GM23338 (cell line): Measurements from ENCODE around the gene STK38. TPM values are rescaled to one million over a fixed set of nuclear protein-coding genes. Genes with fewer than 3 reads are reported as not detected.

Source experiments
- ATAC-seq: fragments of 200-7000 bp; cut with Tn5 transposase; 3 replicates; pipeline ENCODE4 v1.9.1; 2020
- DNase-seq: peaks from one replicate; pipeline ENCODE4 v3.0.0-alpha.2; 2015; ENCODE audit warnings: low spot score
- H2AFZ ChIP-seq: fragments of 200-600 bp; sonication (generic); 2 replicates; pipeline ENCODE4 v1.8.0; 2016; ENCODE audit warnings: antibody characterized with exemption, mild to moderate bottlenecking, moderate library complexity
- H3F3A ChIP-seq: fragments of 200-600 bp; sonication (generic); replicated peaks from 2 replicates; pipeline ENCODE4 v1.8.0; 2017; ENCODE audit warnings: antibody characterized with exemption, mixed run types, low read depth
- H3K27ac ChIP-seq: fragments of 200-600 bp; sonication (generic); 2 replicates; pipeline ENCODE4 v1.6.1; 2016; ENCODE audit warnings: low read depth
- H3K27me3 ChIP-seq: fragments of 200-600 bp; sonication (generic); 2 replicates; pipeline ENCODE4 v1.8.0; 2016; ENCODE audit warnings: mild to moderate bottlenecking, mixed run types, moderate library complexity; ENCODE audit not compliant: insufficient read depth
- H3K36me3 ChIP-seq: fragments of 200-600 bp; sonication (generic); 2 replicates; pipeline ENCODE4 v1.8.0; 2016; ENCODE audit warnings: mild to moderate bottlenecking; ENCODE audit not compliant: insufficient read depth
- H3K4me1 ChIP-seq: fragments of 200-600 bp; sonication (generic); 2 replicates; pipeline ENCODE4 v1.8.0; 2016; ENCODE audit warnings: mild to moderate bottlenecking, moderate library complexity; ENCODE audit not compliant: insufficient read depth
- H3K4me2 ChIP-seq: fragments of 200-600 bp; sonication (generic); 2 replicates; pipeline ENCODE4 v1.7.1; 2017; ENCODE audit warnings: mixed run types
- H3K4me3 ChIP-seq: fragments of 200-600 bp; sonication (generic); 2 replicates; pipeline ENCODE4 v1.6.1; 2016; ENCODE audit warnings: mixed run types
- H3K79me2 ChIP-seq: fragments of 200-600 bp; sonication (generic); replicated peaks from 2 replicates; pipeline ENCODE4 v1.8.0; 2017; ENCODE audit warnings: mild to moderate bottlenecking; ENCODE audit not compliant: insufficient read depth
- H3K9me2 ChIP-seq: fragments of 200-600 bp; sonication (generic); 2 replicates; pipeline ENCODE4 v1.8.0; 2017; ENCODE audit not compliant: insufficient read depth
- H4K20me1 ChIP-seq: fragments of 200-600 bp; sonication (generic); replicated peaks from 2 replicates; pipeline ENCODE4 v1.8.0; 2017; ENCODE audit warnings: mild to moderate bottlenecking; ENCODE audit not compliant: insufficient read depth
- H3K27ac Mint-ChIP-seq: 2 replicates; pipeline ENCODE4 v1.8.0; 2020; ENCODE audit warnings: inconsistent platforms, mild to moderate bottlenecking, moderate library complexity, mixed read lengths
- H3K27me3 Mint-ChIP-seq: 3 replicates; pipeline ENCODE4 v1.8.0; 2022; ENCODE audit warnings: low read depth, mild to moderate bottlenecking, moderate library complexity, mixed read lengths, inconsistent platforms; ENCODE audit not compliant: insufficient read depth, poor library complexity
- H3K36me3 Mint-ChIP-seq: 3 replicates; pipeline ENCODE4 v1.8.0; 2021; ENCODE audit warnings: low read depth, mild to moderate bottlenecking, inconsistent platforms, moderate library complexity, mixed read lengths
- H3K4me1 Mint-ChIP-seq: 3 replicates; pipeline ENCODE4 v1.8.0; 2020; ENCODE audit warnings: mild to moderate bottlenecking, inconsistent platforms, mixed read lengths
- H3K4me3 Mint-ChIP-seq: 3 replicates; pipeline ENCODE4 v1.8.0; 2021; ENCODE audit warnings: moderate library complexity, mild to moderate bottlenecking, inconsistent platforms, mixed read lengths
- H3K9me3 Mint-ChIP-seq: 3 replicates; pipeline ENCODE4 v1.8.0; 2020; ENCODE audit warnings: moderate library complexity, mild to moderate bottlenecking, inconsistent platforms, mixed read lengths
- EZH2 ChIP-seq: fragments of 200-600 bp; sonication (generic); IDR thresholded peaks from one replicate; pipeline ENCODE4 v1.8.0; 2017; ENCODE audit warnings: antibody characterized with exemption, mild to moderate bottlenecking, low read depth; ENCODE audit not compliant: unreplicated experiment
- EZH2phosphoT487 ChIP-seq: fragments of 200-600 bp; sonication (generic); IDR thresholded peaks from one replicate; pipeline ENCODE4 v1.8.1; 2018; ENCODE audit warnings: antibody characterized with exemption; ENCODE audit not compliant: unreplicated experiment
- NANOG ChIP-seq: IDR thresholded peaks from 2 replicates; pipeline ENCODE4 v1.6.1; 2016; ENCODE audit warnings: antibody characterized with exemption, borderline replicate concordance
- POLR2AphosphoS5 ChIP-seq: IDR thresholded peaks from 2 replicates; pipeline ENCODE4 v1.6.1; 2016; ENCODE audit warnings: antibody characterized with exemption, low read depth
- ZNF114 ChIP-seq: fragments of 250-450 bp; sonication (Bioruptor Pico); IDR thresholded peaks from 2 replicates; pipeline ENCODE4 v1.5.0; 2020; ENCODE audit warnings: mild to moderate bottlenecking, moderate library complexity
- ZNF331 ChIP-seq: fragments of 250-450 bp; sonication (Bioruptor Pico); IDR thresholded peaks from 2 replicates; pipeline ENCODE4 v1.5.0; 2020; ENCODE audit warnings: low read depth, mild to moderate bottlenecking, moderate library complexity
- polyA plus RNA-seq: library from polyadenylated mRNA; unstranded; fragments of >200 nt; fragmentation: Nextera tagmentation; extraction: Ambion mirVana; gene quantifications from 2 replicates; pipeline ENCODE4 v1.2.1, GENCODE V29; 2016
- total RNA-seq: library from RNA; depleted of rRNA; stranded (reverse); fragments of >200 nt; shearing (Covaris generic); gene quantifications from 2 replicates; pipeline ENCODE4 v1.2.3, GENCODE V29; 2014
- TF ChIP-seq, protein P1 (sequence below): fragments of 250-450 bp; sonication (Bioruptor Pico); IDR thresholded peaks from 2 replicates; pipeline ENCODE4 v1.5.0; 2020; ENCODE audit warnings: mild to moderate bottlenecking, moderate library complexity
- TF ChIP-seq, protein P2 (sequence below): IDR thresholded peaks from one replicate; pipeline ENCODE4 v1.6.1; 2018; ENCODE audit warnings: antibody characterized with exemption; ENCODE audit not compliant: unreplicated experiment

The STK38 gene
- total and polyA plus RNA-seq, 2 experiments from 2014 or later = 10.8 to 17.4 TPM

DNA sequence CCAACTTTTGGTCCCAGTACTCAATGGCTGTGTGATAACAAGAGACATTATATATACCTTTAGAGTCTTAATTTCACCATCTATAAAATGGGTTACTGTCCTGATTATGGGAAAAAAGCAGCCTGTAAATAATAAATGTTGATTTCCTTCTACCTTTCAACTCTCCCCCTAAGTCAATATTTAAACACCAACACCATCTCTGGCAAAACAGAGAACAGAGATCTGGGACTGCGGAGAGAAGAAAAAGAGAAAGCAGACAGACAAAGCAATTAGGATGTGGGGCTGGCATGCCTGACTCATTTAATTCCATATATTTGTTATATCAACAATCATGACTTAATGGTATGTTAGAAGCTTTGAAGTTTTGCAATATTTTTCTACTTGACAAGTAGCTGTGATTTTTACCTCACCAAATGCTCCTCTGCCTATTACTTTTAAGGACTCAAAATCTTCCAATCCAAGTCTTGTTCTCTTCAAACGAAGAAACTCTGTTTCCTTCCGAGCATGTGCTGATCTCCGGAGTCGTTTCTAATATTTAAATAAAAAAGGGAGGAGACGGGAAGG, 23.3 kb downstream of the STK38 start:
- no peak for TF ChIP-seq POLR2AphosphoS5
- TF ChIP-seq, protein P1, sequence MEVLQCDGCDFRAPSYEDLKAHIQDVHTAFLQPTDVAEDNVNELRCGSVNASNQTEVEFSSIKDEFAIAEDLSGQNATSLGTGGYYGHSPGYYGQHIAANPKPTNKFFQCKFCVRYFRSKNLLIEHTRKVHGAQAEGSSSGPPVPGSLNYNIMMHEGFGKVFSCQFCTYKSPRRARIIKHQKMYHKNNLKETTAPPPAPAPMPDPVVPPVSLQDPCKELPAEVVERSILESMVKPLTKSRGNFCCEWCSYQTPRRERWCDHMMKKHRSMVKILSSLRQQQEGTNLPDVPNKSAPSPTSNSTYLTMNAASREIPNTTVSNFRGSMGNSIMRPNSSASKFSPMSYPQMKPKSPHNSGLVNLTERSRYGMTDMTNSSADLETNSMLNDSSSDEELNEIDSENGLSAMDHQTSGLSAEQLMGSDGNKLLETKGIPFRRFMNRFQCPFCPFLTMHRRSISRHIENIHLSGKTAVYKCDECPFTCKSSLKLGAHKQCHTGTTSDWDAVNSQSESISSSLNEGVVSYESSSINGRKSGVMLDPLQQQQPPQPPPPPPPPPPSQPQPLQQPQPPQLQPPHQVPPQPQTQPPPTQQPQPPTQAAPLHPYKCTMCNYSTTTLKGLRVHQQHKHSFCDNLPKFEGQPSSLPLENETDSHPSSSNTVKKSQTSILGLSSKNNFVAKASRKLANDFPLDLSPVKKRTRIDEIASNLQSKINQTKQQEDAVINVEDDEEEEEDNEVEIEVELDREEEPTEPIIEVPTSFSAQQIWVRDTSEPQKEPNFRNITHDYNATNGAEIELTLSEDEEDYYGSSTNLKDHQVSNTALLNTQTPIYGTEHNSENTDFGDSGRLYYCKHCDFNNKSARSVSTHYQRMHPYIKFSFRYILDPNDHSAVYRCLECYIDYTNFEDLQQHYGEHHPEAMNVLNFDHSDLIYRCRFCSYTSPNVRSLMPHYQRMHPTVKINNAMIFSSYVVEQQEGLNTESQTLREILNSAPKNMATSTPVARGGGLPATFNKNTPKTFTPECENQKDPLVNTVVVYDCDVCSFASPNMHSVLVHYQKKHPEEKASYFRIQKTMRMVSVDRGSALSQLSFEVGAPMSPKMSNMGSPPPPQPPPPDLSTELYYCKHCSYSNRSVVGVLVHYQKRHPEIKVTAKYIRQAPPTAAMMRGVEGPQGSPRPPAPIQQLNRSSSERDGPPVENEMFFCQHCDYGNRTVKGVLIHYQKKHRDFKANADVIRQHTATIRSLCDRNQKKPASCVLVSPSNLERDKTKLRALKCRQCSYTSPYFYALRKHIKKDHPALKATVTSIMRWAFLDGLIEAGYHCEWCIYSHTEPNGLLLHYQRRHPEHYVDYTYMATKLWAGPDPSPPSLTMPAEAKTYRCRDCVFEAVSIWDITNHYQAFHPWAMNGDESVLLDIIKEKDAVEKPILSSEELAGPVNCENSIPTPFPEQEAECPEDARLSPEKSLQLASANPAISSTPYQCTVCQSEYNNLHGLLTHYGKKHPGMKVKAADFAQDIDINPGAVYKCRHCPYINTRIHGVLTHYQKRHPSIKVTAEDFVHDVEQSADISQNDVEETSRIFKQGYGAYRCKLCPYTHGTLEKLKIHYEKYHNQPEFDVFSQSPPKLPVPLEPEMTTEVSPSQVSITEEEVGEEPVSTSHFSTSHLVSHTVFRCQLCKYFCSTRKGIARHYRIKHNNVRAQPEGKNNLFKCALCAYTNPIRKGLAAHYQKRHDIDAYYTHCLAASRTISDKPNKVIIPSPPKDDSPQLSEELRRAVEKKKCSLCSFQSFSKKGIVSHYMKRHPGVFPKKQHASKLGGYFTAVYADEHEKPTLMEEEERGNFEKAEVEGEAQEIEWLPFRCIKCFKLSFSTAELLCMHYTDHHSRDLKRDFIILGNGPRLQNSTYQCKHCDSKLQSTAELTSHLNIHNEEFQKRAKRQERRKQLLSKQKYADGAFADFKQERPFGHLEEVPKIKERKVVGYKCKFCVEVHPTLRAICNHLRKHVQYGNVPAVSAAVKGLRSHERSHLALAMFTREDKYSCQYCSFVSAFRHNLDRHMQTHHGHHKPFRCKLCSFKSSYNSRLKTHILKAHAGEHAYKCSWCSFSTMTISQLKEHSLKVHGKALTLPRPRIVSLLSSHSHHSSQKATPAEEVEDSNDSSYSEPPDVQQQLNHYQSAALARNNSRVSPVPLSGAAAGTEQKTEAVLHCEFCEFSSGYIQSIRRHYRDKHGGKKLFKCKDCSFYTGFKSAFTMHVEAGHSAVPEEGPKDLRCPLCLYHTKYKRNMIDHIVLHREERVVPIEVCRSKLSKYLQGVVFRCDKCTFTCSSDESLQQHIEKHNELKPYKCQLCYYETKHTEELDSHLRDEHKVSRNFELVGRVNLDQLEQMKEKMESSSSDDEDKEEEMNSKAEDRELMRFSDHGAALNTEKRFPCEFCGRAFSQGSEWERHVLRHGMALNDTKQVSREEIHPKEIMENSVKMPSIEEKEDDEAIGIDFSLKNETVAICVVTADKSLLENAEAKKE = no peak
- no peak for TF ChIP-seq ZNF331
- TF ChIP-seq EZH2 = no peak
- no peak for TF ChIP-seq NANOG
- no peak for TF ChIP-seq ZNF114 (CRISPR knock-in tag)
- TF ChIP-seq, protein P2, sequence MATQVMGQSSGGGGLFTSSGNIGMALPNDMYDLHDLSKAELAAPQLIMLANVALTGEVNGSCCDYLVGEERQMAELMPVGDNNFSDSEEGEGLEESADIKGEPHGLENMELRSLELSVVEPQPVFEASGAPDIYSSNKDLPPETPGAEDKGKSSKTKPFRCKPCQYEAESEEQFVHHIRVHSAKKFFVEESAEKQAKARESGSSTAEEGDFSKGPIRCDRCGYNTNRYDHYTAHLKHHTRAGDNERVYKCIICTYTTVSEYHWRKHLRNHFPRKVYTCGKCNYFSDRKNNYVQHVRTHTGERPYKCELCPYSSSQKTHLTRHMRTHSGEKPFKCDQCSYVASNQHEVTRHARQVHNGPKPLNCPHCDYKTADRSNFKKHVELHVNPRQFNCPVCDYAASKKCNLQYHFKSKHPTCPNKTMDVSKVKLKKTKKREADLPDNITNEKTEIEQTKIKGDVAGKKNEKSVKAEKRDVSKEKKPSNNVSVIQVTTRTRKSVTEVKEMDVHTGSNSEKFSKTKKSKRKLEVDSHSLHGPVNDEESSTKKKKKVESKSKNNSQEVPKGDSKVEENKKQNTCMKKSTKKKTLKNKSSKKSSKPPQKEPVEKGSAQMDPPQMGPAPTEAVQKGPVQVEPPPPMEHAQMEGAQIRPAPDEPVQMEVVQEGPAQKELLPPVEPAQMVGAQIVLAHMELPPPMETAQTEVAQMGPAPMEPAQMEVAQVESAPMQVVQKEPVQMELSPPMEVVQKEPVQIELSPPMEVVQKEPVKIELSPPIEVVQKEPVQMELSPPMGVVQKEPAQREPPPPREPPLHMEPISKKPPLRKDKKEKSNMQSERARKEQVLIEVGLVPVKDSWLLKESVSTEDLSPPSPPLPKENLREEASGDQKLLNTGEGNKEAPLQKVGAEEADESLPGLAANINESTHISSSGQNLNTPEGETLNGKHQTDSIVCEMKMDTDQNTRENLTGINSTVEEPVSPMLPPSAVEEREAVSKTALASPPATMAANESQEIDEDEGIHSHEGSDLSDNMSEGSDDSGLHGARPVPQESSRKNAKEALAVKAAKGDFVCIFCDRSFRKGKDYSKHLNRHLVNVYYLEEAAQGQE = no peak
- no peak for TF ChIP-seq EZH2phosphoT487
- H2AFZ ChIP-seq = no peak overlapping the region
- DNase-seq = no peak
- H3K79me2 ChIP-seq = peaks cover 7% of the 10 kb centered on the region; the same call in 1 of the 2 replicates
- no peak overlapping the region for H3K4me3 ChIP-seq
- Mint-ChIP-seq H3K36me3 (peaks cover 34% of the 10 kb centered on the region), H3K27ac (no peak overlapping the region), H3K4me3 (no peak overlapping the region), H3K4me1 (no peaks in the 10 kb centered on the region), H3K27me3 (no peaks in the 10 kb centered on the region), H3K9me3 (no peaks in the 10 kb centered on the region)
- H3K4me1 ChIP-seq = no peaks in the 10 kb centered on the region
- no peak overlapping the region for H3K4me2 ChIP-seq
- H3F3A ChIP-seq = no peaks in the 10 kb centered on the region
- no peak for ATAC-seq
- no peaks in the 10 kb centered on the region; the same call in 1 of the 2 replicates for H4K20me1 ChIP-seq
- peak overlapping the region; percentile 45; the same call in 1 of the 2 replicates for H3K27ac ChIP-seq
- peaks cover 15% of the 10 kb centered on the region; the same call in 1 of the 2 replicates for H3K36me3 ChIP-seq
- no peaks in the 10 kb centered on the region for H3K9me2 ChIP-seq
- no peaks in the 10 kb centered on the region for H3K27me3 ChIP-seq
